Measurements from ENCODE around the gene REEP6. TPM values are rescaled to one million over a fixed set of nuclear protein-coding genes. Genes with fewer than 3 reads are reported as not detected.
"Not testable (repeated sequence)": the region's sequence is repeated elsewhere in the genome, so short reads cannot be mapped to it uniquely, and the experiment has no call there.

REEP6 gene
- total RNA-seq, 1 experiment from 2014 or later, result 4.2 TPM

DNA sequence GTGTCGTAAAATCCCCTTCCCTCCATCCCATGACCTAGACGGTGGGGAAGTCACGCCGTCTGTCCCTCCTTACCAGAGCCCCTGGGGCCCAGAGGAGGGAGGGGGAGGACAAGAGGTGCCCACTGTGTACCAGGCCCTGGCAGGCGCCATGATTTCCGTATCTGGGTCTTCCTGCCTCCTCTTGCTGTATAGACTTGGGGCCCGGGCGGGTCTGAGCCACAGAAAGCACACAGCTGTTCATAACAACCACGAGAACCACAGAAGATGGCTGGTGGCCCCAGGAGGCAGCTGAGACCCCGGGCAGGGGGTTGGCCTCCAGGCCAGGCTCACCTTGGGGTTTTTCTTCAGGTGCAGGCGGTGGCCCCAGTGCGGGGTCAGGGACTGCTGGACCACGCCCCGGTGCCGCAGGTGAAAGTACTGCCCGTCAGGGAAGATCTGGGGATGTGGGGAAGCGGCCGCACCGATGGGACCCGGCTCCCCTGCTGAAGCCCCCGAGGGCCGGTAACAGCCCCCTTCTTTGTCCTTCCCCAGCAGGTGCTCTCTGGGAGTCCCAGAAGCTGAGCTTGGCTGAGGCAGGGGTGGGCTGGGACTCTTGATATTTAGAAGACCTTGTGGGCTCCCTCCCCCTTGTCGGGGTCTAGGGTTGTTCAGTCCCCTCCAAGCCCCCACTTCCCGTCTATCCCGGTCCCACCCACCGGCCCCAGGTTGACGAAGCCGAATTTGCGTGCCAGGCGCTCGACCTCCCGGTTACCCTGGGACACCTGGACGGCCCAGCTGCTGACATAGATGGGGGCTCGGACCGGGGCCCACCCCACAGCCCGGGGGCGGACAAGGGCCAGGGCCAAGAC, 1.3 kb upstream of the REEP6 start:
- no peak for DNase-seq (ENCODE audit: low read depth)

DNA sequence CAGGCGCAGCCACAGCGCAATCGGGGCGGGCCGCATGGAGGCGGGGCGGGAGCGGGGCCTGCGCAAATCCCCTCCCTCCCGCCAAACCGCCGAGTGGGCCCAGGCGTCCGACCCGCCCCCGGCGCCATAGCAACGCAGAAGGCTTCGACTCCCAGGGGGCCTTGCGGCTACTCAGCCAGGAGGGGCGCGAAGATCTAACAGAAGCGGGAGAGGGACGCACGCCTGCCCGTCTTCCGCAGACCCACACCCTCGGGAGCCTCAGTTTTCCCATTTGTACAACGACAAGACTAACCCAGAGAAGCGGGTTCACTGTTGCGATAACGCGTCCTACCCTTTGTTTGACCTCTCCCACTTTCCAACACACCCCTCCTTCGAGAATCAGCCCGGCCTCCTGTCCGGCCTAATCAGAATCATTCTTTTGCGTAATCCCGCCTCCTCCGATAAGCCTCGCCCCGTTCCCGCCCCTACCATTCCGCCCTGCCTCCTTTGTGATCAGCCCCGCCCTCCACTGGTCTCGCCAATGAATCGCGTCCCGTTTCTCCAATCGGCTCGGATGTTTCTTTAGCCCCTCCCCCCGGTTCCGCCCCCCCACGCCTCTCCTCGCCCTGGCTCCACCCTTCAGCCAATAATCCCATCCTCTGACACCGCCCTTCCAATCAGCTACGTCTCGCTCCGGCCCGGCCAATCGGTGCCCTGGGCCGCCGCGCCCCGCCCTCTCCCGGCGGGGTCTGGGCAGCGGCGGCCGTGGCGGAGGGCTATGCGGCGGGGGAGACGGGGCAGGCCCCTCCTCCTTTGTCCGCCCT, 469 bp upstream of the REEP6 start, which contains the start of gene PCSK4:
Gene PCSK4 (minus strand): TSS at position 40 of the 803 bp plus-strand sequence. CDS start 4 bp downstream, at position 36.
- DNase-seq (ENCODE audit: low read depth), result peak; percentile 97

- DNase-seq (ENCODE audit: low read depth), result no peak
Measured at GRCh38 chr19:1491849-1492170, 829 bp downstream of the REEP6 start.

DNA sequence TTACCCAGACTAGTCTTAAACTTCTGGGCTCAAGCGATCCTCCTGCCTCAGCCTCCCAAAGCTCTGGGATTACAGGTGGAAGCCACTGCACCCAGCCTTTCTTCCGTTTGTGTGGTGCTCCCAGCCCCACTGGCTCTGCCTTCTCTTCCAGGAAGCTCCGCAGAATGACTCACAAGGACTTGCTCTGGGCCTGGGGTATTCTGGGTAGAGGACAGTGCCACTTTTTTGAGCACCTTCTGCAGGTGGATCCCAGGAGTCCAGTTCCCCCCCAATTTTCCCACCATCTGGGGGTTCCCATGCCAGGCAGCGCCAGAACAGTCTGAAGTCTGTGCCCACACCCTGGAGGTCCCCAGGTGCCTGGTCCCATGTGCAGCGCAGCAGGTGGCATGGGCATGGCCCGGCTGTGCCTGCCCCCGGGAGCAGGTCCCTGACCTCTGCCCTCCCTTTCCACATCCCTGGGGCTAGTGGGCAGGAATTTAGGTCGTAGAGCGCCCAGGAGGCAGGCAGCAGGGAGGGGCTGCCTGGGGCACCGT, 1.6 kb downstream of the REEP6 start:
- no peak for DNase-seq (ENCODE audit: low read depth)

DNA sequence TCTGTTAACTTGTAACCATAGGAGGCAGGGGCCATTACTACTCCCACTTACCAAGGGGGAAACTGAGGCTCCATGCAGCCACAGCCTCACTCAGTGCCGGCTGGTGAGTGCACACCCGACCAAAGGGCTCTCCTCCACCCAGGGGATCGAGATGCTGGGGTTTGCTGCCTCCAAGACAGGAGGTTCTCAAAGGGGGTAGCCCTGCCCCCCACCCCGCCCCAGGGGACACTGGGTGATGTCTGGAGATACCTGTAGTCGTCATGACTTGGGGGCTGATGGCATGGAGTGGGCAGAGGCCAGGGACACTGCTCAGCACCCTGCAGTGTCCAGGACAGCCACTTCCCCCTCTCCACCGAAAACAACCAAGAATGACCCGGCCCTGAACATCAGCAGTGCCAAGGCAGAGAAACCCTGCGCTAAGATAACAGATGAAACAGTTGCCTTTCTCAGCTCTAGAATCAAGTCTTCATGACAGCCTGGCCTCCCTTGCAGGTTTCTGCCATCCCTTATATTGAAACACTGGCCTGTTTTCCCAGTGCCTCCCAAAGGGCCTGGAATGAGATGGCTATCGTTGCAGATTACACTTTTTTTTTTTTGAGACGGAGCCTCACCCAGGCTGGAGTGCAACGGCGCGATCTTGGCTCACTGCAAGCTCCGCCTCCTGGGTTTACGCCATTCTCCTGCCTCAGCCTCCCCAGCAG, 3.3 kb downstream of the REEP6 start:
- DNase-seq (ENCODE audit: low read depth), result no peak

DNA sequence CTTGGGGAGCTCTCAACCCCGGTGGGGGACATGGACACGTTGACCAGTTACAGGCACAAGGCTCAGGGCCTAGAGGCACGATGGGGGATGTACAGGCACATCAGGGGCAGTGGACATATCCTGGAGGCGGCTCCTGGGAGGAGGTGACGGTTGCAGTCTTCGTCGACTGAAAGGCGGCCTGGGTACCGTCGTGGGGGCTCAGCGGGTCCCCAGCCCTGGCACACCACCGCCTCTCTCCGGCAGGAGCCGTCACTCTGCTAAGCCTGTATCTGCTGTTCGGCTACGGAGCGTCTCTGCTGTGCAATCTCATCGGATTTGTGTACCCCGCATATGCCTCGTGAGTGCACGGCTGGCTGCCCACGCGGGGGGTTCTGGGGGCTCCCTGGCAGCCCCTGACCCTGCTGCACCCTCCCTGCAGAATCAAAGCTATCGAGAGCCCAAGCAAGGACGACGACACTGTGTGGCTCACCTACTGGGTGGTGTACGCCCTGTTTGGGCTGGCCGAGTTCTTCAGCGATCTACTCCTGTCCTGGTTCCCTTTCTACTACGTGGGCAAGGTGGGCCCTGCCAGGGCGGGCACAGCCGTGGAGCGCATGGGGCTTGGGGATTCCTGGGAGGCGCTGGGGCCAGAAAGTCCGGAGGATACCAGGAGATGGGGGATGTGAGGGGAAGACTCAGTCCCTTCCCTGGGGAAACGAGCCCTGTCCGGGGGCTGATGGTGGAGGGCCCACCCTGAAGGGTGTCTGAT, 4.2 kb downstream of the REEP6 start:
- DNase-seq (ENCODE audit: low read depth), result no peak

DNA sequence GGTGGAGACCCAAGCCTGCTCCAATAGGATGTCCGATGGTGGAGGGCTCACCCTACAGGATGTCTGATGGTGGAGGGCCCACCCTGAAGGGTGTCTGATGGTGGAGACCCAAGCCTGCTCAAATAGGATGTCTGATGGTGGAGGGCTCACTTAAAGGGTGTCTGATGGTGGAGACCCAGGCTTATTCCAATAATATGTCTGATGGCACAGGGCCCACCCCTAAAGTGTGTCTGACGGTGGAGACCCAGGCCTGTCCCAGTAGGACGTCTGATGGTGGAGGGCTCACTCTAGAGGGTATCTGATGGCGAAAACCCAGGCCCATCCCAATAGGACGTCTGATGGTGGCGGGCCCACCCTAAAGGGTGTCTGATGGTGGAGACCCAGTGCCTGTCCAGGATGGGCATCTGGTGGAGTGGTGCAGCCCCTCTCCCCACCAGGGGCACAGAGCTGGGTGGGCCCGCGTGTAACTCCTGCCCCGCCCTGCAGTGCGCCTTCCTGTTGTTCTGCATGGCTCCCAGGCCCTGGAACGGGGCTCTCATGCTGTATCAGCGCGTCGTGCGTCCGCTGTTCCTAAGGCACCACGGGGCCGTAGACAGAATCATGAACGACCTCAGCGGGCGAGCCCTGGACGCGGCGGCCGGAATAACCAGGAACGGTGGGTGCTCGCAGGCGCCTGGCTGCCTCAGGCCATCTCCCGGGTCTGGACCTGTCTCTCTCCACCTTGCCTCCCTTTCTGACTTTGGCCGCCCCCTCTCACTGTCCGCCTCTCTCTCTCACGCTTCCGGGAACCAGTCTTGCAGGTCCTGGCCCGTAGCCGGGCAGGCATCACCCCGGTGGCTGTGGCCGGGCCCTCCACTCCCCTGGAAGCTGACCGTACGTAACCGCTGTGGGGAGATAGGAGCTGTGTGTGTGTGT, 5.1 kb downstream of the REEP6 start:
- DNase-seq (ENCODE audit: low read depth), result no peak

GRCh38 chr19:1496714-1497577, 6.0 kb downstream of the REEP6 start:
- DNase-seq (ENCODE audit: low read depth), result no peak

GRCh38 chr19:1497578-1498235, 6.7 kb downstream of the REEP6 start:
- no peak for DNase-seq (ENCODE audit: low read depth)

- DNase-seq (ENCODE audit: low read depth), result not testable (repeated sequence)
Measured at GRCh38 chr19:1499231-1499630, 8.2 kb downstream of the REEP6 start.

DNA sequence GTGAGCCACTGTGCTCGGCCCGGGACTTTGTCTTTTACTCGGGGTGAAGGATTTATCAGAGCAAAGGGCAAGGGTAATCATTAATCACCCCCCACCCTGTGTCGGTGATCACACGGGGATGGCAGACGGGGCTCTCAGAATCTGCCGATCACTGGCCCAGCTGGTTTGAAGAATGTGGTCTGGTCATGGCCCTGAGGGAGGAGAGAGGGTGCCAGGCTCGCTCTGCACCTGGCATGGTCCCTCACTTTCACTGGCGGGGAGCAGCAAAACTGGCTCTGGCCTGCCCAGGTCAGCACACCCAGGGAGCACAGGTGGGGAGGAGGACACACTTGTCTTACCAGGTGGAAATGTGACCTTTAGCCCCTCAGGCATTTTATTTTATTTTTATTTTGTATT, 10.2 kb downstream of the REEP6 start:
- DNase-seq (ENCODE audit: low read depth), result no peak

GRCh38 chr19:1502433-1503088, 11.6 kb downstream of the REEP6 start:
- no peak for DNase-seq (ENCODE audit: low read depth)

- peak; percentile 13 for DNase-seq (ENCODE audit: low read depth)
Measured at GRCh38 chr19:1503089-1503924, 12.3 kb downstream of the REEP6 start.

DNA sequence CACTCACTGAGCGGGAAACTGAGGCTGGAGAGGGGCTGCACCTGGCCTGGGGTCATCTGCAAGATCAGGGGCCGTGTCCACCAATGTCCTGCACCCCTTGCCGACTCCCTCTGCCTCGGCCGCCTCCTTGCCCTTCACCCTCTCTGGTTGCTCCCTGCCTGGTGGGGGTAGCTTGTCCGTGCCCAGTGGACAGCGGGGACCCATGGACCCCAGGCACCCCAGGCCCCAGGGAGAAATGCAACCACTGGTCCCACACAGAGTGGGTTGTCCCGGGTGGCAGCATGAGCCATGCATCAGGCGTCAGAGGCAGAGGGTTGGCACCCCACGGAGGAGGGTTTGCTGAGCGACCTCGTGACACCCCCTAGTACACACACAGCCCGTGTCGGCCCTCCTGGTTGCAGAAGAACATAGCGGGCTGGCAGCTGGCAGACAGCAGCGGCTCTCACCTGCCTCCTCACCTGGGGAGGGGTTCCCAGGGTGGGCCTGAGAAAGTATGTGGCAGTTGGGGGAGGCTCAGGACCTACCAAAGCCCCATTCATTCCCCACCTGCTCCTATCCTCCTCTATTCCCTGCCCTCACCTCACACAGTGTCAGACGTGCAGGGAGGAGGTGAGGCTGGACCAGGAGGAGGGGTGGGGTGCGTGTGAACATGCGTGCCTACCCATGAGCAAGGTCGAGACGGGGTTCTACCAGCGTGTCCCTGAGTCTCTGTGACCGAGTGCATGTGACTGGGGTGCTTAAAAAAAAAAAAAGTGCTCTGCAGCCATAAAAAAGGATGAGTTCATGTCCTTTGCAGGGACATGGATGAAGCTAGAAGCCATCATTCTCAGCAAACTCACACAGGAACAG, 13.2 kb downstream of the REEP6 start:
- no peak for DNase-seq (ENCODE audit: low read depth)

DNA sequence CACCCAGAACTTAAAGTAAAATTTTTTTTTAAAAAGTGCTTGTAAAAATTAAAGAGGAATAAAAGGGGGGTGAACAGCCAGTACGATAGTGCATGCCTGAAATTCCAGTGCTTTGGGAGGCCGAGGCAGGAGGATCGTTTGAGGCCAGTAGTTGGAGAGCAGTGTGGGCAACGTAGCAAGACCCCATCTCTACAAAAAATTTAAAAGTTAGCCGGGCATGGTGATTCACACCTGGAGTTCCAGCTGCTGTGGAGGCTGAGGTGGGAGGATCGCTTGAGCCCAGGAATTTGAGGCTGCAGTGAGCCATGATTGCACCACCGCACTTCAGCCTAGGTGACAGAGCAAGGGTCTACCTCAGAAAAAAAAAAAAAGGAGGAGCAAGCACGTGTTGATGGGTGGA, 14.0 kb downstream of the REEP6 start:
- DNase-seq (ENCODE audit: low read depth), result no peak

Measured in RPMI7951 (cell line).